22Rv1 (cell line): ENCODE data around the gene METTL15.
"Not testable (repeated sequence)": the region's sequence is repeated elsewhere in the genome, so short reads cannot be mapped to it uniquely, and the experiment has no call there.

Experiments used
- H3K27ac ChIP-seq: fragments of 450-650 bp; 2 replicates; pipeline ENCODE4 v1.5.1; 2017
- ZFX ChIP-seq: fragments of 450-650 bp; IDR thresholded peaks from 2 replicates; pipeline ENCODE4 v1.6.1; 2017; ENCODE audit warnings: antibody characterized with exemption, borderline replicate concordance
- TF ChIP-seq, protein P1 (sequence below): fragments of 450-650 bp; IDR thresholded peaks from 2 replicates; pipeline ENCODE4 v1.5.1; 2017; ENCODE audit warnings: mild to moderate bottlenecking

METTL15 gene

DNA sequence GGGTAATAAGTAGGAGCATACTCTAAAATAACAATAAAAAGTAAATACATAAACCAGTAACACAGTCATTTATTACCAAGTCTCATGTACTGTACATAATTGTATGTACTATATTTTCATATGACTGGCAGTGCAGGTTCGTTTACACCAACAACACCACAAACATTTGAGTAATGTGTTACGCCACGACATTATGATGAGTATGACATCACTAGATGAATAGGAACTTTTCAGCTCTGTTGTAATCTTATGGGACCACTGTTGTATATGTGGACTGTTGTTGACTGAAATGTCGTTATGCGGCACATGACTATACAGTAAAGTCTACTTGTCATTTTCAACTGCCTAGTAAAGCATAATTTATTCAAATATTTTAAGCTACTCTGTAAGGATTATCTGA, 18.8 kb upstream of the METTL15 start:
- H3K27ac ChIP-seq = no peak overlapping the region
- TF ChIP-seq ZFX = no peak
- TF ChIP-seq, protein P1, sequence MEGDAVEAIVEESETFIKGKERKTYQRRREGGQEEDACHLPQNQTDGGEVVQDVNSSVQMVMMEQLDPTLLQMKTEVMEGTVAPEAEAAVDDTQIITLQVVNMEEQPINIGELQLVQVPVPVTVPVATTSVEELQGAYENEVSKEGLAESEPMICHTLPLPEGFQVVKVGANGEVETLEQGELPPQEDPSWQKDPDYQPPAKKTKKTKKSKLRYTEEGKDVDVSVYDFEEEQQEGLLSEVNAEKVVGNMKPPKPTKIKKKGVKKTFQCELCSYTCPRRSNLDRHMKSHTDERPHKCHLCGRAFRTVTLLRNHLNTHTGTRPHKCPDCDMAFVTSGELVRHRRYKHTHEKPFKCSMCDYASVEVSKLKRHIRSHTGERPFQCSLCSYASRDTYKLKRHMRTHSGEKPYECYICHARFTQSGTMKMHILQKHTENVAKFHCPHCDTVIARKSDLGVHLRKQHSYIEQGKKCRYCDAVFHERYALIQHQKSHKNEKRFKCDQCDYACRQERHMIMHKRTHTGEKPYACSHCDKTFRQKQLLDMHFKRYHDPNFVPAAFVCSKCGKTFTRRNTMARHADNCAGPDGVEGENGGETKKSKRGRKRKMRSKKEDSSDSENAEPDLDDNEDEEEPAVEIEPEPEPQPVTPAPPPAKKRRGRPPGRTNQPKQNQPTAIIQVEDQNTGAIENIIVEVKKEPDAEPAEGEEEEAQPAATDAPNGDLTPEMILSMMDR = no peak

DNA sequence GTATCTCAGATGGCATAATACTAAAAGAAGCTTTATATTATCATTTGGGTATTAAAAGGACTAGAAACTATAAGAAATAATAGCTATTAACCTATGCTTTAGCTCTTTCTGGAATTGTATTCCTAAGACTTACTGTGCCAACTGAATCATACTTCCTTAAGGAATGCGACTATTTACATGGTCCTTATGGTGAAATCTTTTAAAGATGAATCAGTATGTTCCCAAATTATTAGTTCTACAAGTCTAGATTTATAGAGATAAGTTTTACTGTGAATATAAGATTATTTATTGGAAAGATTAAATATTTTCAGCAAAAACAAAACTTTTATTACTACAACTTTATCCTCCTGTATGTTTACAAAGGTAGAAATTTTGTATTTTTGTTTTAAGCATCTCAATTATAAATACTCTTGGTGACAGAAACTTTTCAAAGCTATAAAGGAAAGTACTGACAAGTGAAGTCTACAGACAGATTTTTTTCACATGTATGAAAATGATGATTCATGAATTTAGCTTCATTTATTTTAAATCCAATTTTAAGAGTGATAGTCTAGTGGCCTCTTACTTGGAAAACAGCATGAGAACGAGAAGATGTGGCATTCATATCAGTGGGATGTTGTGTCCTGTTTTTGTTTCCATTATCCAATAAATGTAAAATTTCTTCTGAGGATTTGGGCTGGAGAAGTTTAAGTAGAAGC, 18.0 kb upstream of the METTL15 start:
- H3K27ac ChIP-seq = no peak overlapping the region

DNA sequence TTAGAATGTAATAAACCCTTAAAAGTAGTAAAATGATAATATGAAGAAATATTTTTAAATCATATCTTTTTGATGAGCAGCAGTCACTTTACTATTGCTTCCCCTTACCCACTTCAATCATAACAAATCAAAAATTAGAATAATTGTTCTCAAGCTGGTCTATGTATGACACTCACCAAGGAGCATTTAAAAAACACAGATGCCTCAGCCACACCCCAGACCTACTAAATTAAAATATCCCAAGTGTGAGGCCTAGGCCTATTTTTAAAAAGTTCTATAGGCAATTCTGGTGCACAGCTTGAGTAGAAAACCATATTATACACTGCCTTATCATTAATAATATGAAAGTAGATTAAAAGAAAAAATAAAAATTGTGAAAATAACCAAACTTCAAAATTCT, 15.4 kb upstream of the METTL15 start:
- H3K27ac ChIP-seq = no peak overlapping the region
- TF ChIP-seq ZFX = no peak
- TF ChIP-seq, protein P1 = no peak

More for the DNA sequence above, 18.0 kb upstream of the METTL15 start:
- TF ChIP-seq ZFX = no peak
- TF ChIP-seq, protein P1 = no peak

DNA sequence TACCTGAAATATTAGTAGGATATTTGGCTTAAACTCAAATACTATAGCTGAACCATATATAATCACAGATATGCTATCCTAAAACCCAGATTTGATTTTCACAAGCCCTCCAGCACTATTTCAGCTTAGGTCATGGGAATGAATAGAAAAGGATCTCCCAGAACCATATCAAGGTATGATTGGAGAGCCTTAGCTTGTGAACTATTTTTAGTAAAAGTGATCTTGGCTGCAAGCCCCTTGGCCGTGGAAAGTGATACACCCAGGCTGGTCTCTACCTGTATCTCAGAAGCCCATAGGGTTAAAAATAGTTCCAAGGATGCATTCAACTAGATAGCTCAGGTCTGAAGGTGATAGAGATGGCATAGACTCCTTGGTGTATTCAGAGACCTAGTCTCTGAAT, 9.9 kb upstream of the METTL15 start:
- no peak overlapping the region for H3K27ac ChIP-seq
- no peak for TF ChIP-seq ZFX
- TF ChIP-seq, protein P1 = no peak

DNA sequence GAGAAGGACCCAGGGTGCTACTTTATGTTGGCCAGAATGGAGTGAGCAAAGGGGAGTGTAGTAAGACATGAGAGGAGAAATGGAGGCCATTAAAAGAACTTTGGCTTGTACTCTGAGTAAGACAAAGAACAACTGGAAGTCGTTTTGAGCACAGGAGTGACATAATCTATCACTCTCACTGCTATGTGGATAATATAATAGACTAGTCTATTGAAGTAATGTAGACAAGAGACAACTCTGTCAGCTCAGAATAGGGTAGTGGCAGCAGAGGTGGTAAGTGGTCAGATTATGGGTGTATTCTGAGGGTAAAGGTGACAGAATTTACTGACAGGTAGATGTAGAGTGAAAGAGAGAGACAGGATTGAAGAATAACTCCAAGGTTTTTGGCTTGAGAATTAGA, 8.5 kb upstream of the METTL15 start:
- TF ChIP-seq, protein P1 = no peak
- TF ChIP-seq ZFX = no peak

DNA sequence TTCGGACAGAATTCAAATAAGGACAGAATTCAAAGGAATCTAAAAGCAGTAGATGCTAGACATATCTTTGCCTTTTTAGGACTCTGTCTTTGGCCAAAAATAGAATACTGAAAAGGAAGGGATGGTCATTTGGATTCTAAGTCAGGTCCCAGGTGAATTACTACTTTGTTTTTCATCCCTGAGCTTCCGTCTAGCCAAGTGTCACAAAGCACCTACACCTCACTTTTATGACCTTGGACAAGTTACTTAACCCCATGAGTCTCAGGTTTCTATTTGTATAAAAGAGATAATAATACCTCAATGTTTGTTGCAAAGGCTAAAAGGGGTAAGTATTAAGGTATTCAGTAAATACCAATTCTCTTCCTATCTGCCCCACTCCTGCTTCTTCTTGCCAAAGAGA, 7.5 kb upstream of the METTL15 start:
- H3K27ac ChIP-seq = no peak overlapping the region
- TF ChIP-seq, protein P1 = no peak
- no peak for TF ChIP-seq ZFX

More for the DNA sequence above, 8.5 kb upstream of the METTL15 start:
- H3K27ac ChIP-seq = no peak overlapping the region

DNA sequence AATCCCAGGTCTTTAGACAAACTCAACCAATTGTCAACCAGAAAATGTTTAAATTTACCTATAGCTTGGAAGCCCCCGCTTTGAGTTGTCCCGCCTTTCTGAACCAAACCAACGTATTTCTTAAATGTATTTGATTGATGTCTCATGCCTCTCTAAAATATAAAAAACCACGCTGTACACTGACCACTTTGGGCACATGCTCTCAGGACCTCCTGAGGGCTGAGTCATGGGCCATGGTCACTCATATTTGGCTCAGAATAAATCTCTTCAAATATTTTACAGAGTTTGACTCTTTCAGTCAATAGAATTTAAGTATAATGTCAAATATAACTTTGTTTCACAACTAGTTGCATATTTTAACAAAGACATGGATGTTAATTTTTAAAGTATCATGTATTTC, 5.9 kb upstream of the METTL15 start:
- not testable (repeated sequence) for H3K27ac ChIP-seq

DNA sequence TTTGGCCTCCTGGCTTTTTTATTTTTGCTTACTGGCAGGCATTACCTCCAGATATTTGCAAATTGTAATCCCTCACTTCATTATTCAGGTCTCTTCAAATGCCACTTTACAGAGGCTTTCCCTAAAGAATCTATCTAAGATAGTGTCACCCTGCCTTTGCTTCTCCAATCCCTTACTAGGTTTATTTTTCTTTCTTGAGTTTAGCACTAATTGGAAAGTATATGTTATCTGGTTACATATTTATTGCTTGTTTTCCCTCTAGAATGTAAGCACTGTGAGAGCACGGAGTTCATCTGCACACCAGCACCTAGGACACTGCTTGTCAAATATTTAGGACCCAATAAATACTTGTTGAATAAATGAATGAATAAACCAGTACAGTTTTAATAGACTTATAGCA, 3.8 kb upstream of the METTL15 start:
- TF ChIP-seq, protein P1 = no peak
- no peak for TF ChIP-seq ZFX
- H3K27ac ChIP-seq = no peak overlapping the region
